PC-9 (cell line): ENCODE results near the gene ST8SIA1.

Experiments used
- EZH2 ChIP-seq: fragments of 200-600 bp; sonication (generic); IDR thresholded peaks from 2 replicates; pipeline ENCODE4 v1.8.0; 2017; ENCODE audit warnings: antibody characterized with exemption, low read depth
- TF ChIP-seq, protein P1 (sequence below): fragments of 200-600 bp; sonication (generic); conservative IDR thresholded peaks from 2 replicates; pipeline ENCODE4 v1.6.1; 2017; ENCODE audit warnings: mixed run types, antibody characterized with exemption, mild to moderate bottlenecking, moderate library complexity

DNA sequence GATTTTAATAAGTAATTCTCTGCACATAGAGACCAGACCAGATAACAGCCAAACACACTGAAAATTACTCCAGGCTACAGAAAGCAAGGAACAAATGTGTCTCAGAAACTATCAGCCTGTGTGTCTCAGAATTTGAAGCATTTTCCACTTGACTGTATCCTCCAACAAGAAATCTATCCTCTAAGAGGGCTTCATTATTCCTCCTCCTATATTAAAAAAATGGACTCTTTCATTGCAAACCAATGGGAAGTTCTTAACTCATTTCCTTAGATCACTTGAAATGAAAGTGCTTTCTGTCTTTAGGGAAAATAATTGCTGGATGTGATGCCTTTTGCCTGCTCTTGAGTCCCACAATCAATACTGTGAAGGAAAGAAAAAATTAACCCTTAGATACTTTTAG is 2.3 kb downstream of the ST8SIA1 start:
- TF ChIP-seq, protein P1, sequence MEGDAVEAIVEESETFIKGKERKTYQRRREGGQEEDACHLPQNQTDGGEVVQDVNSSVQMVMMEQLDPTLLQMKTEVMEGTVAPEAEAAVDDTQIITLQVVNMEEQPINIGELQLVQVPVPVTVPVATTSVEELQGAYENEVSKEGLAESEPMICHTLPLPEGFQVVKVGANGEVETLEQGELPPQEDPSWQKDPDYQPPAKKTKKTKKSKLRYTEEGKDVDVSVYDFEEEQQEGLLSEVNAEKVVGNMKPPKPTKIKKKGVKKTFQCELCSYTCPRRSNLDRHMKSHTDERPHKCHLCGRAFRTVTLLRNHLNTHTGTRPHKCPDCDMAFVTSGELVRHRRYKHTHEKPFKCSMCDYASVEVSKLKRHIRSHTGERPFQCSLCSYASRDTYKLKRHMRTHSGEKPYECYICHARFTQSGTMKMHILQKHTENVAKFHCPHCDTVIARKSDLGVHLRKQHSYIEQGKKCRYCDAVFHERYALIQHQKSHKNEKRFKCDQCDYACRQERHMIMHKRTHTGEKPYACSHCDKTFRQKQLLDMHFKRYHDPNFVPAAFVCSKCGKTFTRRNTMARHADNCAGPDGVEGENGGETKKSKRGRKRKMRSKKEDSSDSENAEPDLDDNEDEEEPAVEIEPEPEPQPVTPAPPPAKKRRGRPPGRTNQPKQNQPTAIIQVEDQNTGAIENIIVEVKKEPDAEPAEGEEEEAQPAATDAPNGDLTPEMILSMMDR, result no peak
- no peak for TF ChIP-seq EZH2
